Left ventricle myocardium inferior (tissue), 1 donor: Measurements from ENCODE around the gene PIK3C2A. TPM values are rescaled to one million over a fixed set of nuclear protein-coding genes. Genes with fewer than 3 reads are reported as not detected.
"Not testable (repeated sequence)": the region's sequence is repeated elsewhere in the genome, so short reads cannot be mapped to it uniquely, and the experiment has no call there.

Source experiments
- DNase-seq: peaks from one replicate; pipeline ENCODE4 v3.0.0-alpha.2; 2020
- H3K27ac ChIP-seq: fragments of 200-600 bp; replicated peaks from 2 replicates; pipeline ENCODE4 v1.8.0; 2021
- H3K27me3 ChIP-seq: fragments of 200-600 bp; 2 replicates; pipeline ENCODE4 v1.8.0; 2021; ENCODE audit warnings: low read depth
- H3K36me3 ChIP-seq: fragments of 200-600 bp; 2 replicates; pipeline ENCODE4 v1.8.0; 2021
- H3K4me1 ChIP-seq: fragments of 200-600 bp; 2 replicates; pipeline ENCODE4 v1.8.0; 2021
- H3K4me3 ChIP-seq: fragments of 200-600 bp; 2 replicates; pipeline ENCODE4 v1.8.0; 2021; ENCODE audit warnings: mild to moderate bottlenecking, moderate library complexity
- H3K9me3 ChIP-seq: fragments of 200-600 bp; replicated peaks from 2 replicates; pipeline ENCODE4 v1.8.0; 2021
- CTCF ChIP-seq: fragments of 200-600 bp; IDR thresholded peaks from 2 replicates; pipeline ENCODE4 v1.8.0; 2021; ENCODE audit warnings: antibody characterized with exemption, mild to moderate bottlenecking, borderline replicate concordance
- intact Hi-C: fragments of 100-400 bp; cut with micrococcal nuclease; formaldehyde crosslinking; loops from one replicate; pipeline ENCODE4 v1.11.0; 2022
- total RNA-seq: library from RNA; stranded (reverse); fragmentation: NEBNext Ultra II Directional; extraction: Animal tissue kit (Norgen Biotek cat#: 25700); gene quantifications from one replicate; pipeline ENCODE4 v1.2.1, GENCODE V29; 2021
- donor health status: DM: no; HTN: yes; CAD: no; lungs with severe emphysema.

Gene PIK3C2A
- total RNA-seq, 1 donor from 2014 or later: 30.6 TPM

GRCh38 chr11:17250561-17251350 lies 43.0 kb upstream of the PIK3C2A start:
- H3K4me1 ChIP-seq: no peaks in the 10 kb centered on the region
- no peak for DNase-seq
- H3K9me3 ChIP-seq: no peaks in the 10 kb centered on the region
- no peaks in the 10 kb centered on the region for H3K27me3 ChIP-seq
- no peak for TF ChIP-seq CTCF
- H3K36me3 ChIP-seq: no peaks in the 10 kb centered on the region
- no peak overlapping the region for H3K4me3 ChIP-seq
- H3K27ac ChIP-seq: no peak overlapping the region
- intact Hi-C loops: no loop called here

GRCh38 chr11:17244046-17244445 lies 36.3 kb upstream of the PIK3C2A start:
- Histone ChIP-seq H3K27me3 (no peaks in the 10 kb centered on the region), H3K4me3 (no peak overlapping the region), H3K36me3 (no peaks in the 10 kb centered on the region), H3K9me3 (no peaks in the 10 kb centered on the region), H3K4me1 (no peaks in the 10 kb centered on the region), H3K27ac (no peak overlapping the region)
- TF ChIP-seq CTCF: no peak
- no peak for DNase-seq
- intact Hi-C loops: no loop called here

- intact Hi-C loops, H3K27ac ChIP-seq, DNase-seq, H3K4me3 ChIP-seq, H3K27me3 ChIP-seq, H3K36me3 ChIP-seq, H3K4me1 ChIP-seq, H3K9me3 ChIP-seq: not testable (repeated sequence)
These were observed 35.2 kb upstream of the PIK3C2A start for GRCh38 chr11:17242954-17243353.

GRCh38 chr11:17240780-17241179 lies 33.0 kb upstream of the PIK3C2A start:
- H3K36me3 ChIP-seq: no peaks in the 10 kb centered on the region
- no peaks in the 10 kb centered on the region for H3K9me3 ChIP-seq
- H3K4me3 ChIP-seq: no peak overlapping the region
- no peak for TF ChIP-seq CTCF
- no peak overlapping the region for H3K27ac ChIP-seq
- intact Hi-C loops: no loop called here
- H3K4me1 ChIP-seq: no peaks in the 10 kb centered on the region
- DNase-seq: no peak
- H3K27me3 ChIP-seq: no peaks in the 10 kb centered on the region

GRCh38 chr11:17239927-17240326 lies 32.1 kb upstream of the PIK3C2A start:
- intact Hi-C loops, H3K27ac ChIP-seq: not testable (repeated sequence)

GRCh38 chr11:17238377-17238776 lies 30.6 kb upstream of the PIK3C2A start:
- H3K27me3 ChIP-seq: no peaks in the 10 kb centered on the region
- H3K4me3 ChIP-seq: no peak overlapping the region
- no peaks in the 10 kb centered on the region for H3K4me1 ChIP-seq
- no peak for TF ChIP-seq CTCF
- H3K36me3 ChIP-seq: no peaks in the 10 kb centered on the region
- intact Hi-C loops: no loop called here
- no peak overlapping the region for H3K27ac ChIP-seq
- no peaks in the 10 kb centered on the region for H3K9me3 ChIP-seq
- DNase-seq: no peak

More at GRCh38 chr11:17239927-17240326, 32.1 kb upstream of the PIK3C2A start:
- not testable (repeated sequence) for H3K4me3 ChIP-seq, H3K36me3 ChIP-seq, H3K27me3 ChIP-seq, H3K9me3 ChIP-seq, H3K4me1 ChIP-seq, DNase-seq
